ENCODE results near the gene ARID3A. TPM values are rescaled to one million over a fixed set of nuclear protein-coding genes. Genes with fewer than 3 reads are reported as not detected.

ARID3A gene
- total and polyA plus RNA-seq, 9 donors, result 9.4 to 19.1 (median 15.9) TPM

GRCh38 chr19:947707-948539 is 22.1 kb downstream of the ARID3A start:
- no peaks in the 10 kb centered on the region for H3K9me3 ChIP-seq (replicated peaks; ENCODE audit: control insufficient read depth, low read depth, low read length)
- WGBS (ENCODE audit: insufficient coverage), result 77% methylated on average over 43 of the region's 47 CpGs
- H3K27me3 ChIP-seq (ENCODE audit: control insufficient read depth, insufficient read depth, low read length), result peaks cover 6% of the 10 kb centered on the region
- H3K4me1 ChIP-seq (ENCODE audit: control insufficient read depth, insufficient read depth, low read length), result peaks cover 17% of the 10 kb centered on the region
- DNase-seq, result peak; percentile 86
- no peak overlapping the region for H3K4me3 ChIP-seq (ENCODE audit: low read length)
- no peaks in the 10 kb centered on the region for H3K36me3 ChIP-seq (ENCODE audit: control insufficient read depth, insufficient read depth, low read length)
- peak overlapping the region; percentile 22 for H3K27ac ChIP-seq (ENCODE audit: low read length)

- 86% methylated on average over 17 of the region's 25 CpGs for WGBS (ENCODE audit: insufficient coverage)
- peaks cover 15% of the 10 kb centered on the region for H3K27me3 ChIP-seq (ENCODE audit: control insufficient read depth, insufficient read depth, low read length)
- no peaks in the 10 kb centered on the region for H3K36me3 ChIP-seq (ENCODE audit: control insufficient read depth, insufficient read depth, low read length)
- H3K4me1 ChIP-seq (ENCODE audit: control insufficient read depth, insufficient read depth, low read length), result peaks cover 26% of the 10 kb centered on the region
- no peak for DNase-seq
- H3K9me3 ChIP-seq (replicated peaks; ENCODE audit: control insufficient read depth, low read depth, low read length), result no peaks in the 10 kb centered on the region
- H3K4me3 ChIP-seq (ENCODE audit: low read length), result no peak overlapping the region
- H3K27ac ChIP-seq (ENCODE audit: low read length), result no peak overlapping the region
These were observed 23.1 kb downstream of the ARID3A start for GRCh38 chr19:948842-949496.

- Histone ChIP-seq H3K4me3 (ENCODE audit: low read length) (no peak overlapping the region), H3K9me3 (replicated peaks; ENCODE audit: control insufficient read depth, low read depth, low read length) (no peaks in the 10 kb centered on the region), H3K27ac (ENCODE audit: low read length) (no peak overlapping the region), H3K36me3 (ENCODE audit: control insufficient read depth, insufficient read depth, low read length) (no peaks in the 10 kb centered on the region), H3K27me3 (ENCODE audit: control insufficient read depth, insufficient read depth, low read length) (peaks cover 30% of the 10 kb centered on the region), H3K4me1 (ENCODE audit: control insufficient read depth, insufficient read depth, low read length) (peaks cover 22% of the 10 kb centered on the region)
- no peak for DNase-seq
- WGBS (ENCODE audit: insufficient coverage), result 83% methylated on average over 8 of the region's 17 CpGs
These were observed 24.7 kb downstream of the ARID3A start for GRCh38 chr19:950352-951066.

DNA sequence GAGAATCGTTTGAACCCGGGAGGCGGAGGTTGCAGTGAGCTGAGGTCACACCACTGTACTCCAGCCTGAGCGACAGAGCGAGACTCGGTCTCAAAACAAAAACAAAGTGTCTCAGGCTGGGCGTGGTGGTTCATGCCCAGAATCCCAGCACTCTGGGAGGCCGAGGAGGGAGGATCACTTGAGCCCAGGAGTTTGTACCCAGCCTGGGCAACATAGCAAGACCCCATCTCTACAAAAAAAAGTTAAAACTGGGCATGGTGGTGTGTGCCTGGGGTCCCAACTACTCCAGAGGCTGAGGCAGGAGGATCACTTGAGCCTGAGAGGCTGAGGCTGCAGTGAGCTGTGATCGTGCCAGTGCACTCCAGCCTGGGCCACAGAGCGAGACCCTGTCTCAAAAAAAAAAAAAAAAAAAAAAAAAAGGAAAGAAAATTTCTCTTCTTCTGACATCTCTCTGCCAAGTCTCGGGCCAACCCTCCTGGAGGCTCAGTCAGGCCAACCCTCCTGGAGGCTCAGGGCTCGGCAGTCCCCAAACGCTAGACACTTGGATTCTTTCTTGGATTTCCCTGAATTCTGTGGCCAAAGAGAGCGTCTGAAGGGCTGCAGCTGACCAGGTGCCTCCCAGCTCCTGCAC is 26.3 kb downstream of the ARID3A start:
- no peak for DNase-seq
- WGBS (ENCODE audit: insufficient coverage), result 75% methylated on average over 9 of the region's 14 CpGs
- H3K9me3 ChIP-seq (replicated peaks; ENCODE audit: control insufficient read depth, low read depth, low read length), result no peaks in the 10 kb centered on the region
- H3K27ac ChIP-seq (ENCODE audit: low read length), result no peak overlapping the region
- H3K27me3 ChIP-seq (ENCODE audit: control insufficient read depth, insufficient read depth, low read length), result peaks cover 46% of the 10 kb centered on the region
- peaks cover 35% of the 10 kb centered on the region for H3K4me1 ChIP-seq (ENCODE audit: control insufficient read depth, insufficient read depth, low read length)
- H3K4me3 ChIP-seq (ENCODE audit: low read length), result no peak overlapping the region
- H3K36me3 ChIP-seq (ENCODE audit: control insufficient read depth, insufficient read depth, low read length), result no peaks in the 10 kb centered on the region

- 34% methylated on average over 3 of the region's 21 CpGs for WGBS (ENCODE audit: insufficient coverage)
These were observed 27.0 kb downstream of the ARID3A start for GRCh38 chr19:952680-953444.

GRCh38 chr19:953445-954271 is 27.8 kb downstream of the ARID3A start:
- no peaks in the 10 kb centered on the region for H3K9me3 ChIP-seq (replicated peaks; ENCODE audit: control insufficient read depth, low read depth, low read length)
- H3K27me3 ChIP-seq (ENCODE audit: control insufficient read depth, insufficient read depth, low read length), result peaks cover 47% of the 10 kb centered on the region
- peaks cover 33% of the 10 kb centered on the region for H3K4me1 ChIP-seq (ENCODE audit: control insufficient read depth, insufficient read depth, low read length)
- WGBS (ENCODE audit: insufficient coverage), result 19% methylated on average over 20 of the region's 33 CpGs
- no peaks in the 10 kb centered on the region for H3K36me3 ChIP-seq (ENCODE audit: control insufficient read depth, insufficient read depth, low read length)
- H3K4me3 ChIP-seq (ENCODE audit: low read length), result no peak overlapping the region
- DNase-seq, result no peak
- no peak overlapping the region for H3K27ac ChIP-seq (ENCODE audit: low read length)

More at GRCh38 chr19:952680-953444, 27.0 kb downstream of the ARID3A start:
- peaks cover 47% of the 10 kb centered on the region for H3K27me3 ChIP-seq (ENCODE audit: control insufficient read depth, insufficient read depth, low read length)
- DNase-seq, result no peak
- peaks cover 36% of the 10 kb centered on the region for H3K4me1 ChIP-seq (ENCODE audit: control insufficient read depth, insufficient read depth, low read length)
- no peaks in the 10 kb centered on the region for H3K9me3 ChIP-seq (replicated peaks; ENCODE audit: control insufficient read depth, low read depth, low read length)
- no peak overlapping the region for H3K27ac ChIP-seq (ENCODE audit: low read length)
- H3K36me3 ChIP-seq (ENCODE audit: control insufficient read depth, insufficient read depth, low read length), result no peaks in the 10 kb centered on the region
- H3K4me3 ChIP-seq (ENCODE audit: low read length), result peak overlapping the region; percentile 1

DNA sequence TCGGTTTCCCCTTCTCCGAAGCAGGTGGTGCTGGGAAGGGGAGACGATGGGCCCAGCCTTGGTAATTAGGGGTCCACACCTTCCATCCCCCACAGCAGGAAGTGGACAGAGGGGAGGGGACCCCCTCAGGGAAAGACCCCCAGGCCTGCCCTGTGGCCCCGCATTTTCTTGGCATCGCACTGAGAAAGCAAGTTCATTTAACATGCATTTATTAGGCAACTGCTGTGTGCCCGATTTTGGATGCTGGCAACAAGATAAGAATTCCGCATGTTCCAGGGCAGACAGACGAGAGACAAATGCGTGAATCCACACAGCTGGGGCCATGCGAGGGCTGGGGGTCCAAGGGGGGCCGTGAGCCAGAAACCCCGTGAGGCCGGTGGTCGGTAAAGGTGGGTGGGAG is 28.4 kb downstream of the ARID3A start:
- Histone ChIP-seq H3K4me1 (ENCODE audit: control insufficient read depth, insufficient read depth, low read length) (peaks cover 33% of the 10 kb centered on the region), H3K9me3 (replicated peaks; ENCODE audit: control insufficient read depth, low read depth, low read length) (no peaks in the 10 kb centered on the region), H3K36me3 (ENCODE audit: control insufficient read depth, insufficient read depth, low read length) (no peaks in the 10 kb centered on the region), H3K27ac (ENCODE audit: low read length) (no peak overlapping the region), H3K4me3 (ENCODE audit: low read length) (no peak overlapping the region), H3K27me3 (ENCODE audit: control insufficient read depth, insufficient read depth, low read length) (peaks cover 47% of the 10 kb centered on the region)
- 61% methylated on average over 11 of the region's 14 CpGs for WGBS (ENCODE audit: insufficient coverage)
- DNase-seq, result no peak

GRCh38 chr19:954672-955494 is 29.0 kb downstream of the ARID3A start:
- Histone ChIP-seq H3K4me1 (ENCODE audit: control insufficient read depth, insufficient read depth, low read length) (peaks cover 33% of the 10 kb centered on the region), H3K27ac (ENCODE audit: low read length) (no peak overlapping the region), H3K9me3 (replicated peaks; ENCODE audit: control insufficient read depth, low read depth, low read length) (no peaks in the 10 kb centered on the region), H3K36me3 (ENCODE audit: control insufficient read depth, insufficient read depth, low read length) (no peaks in the 10 kb centered on the region), H3K27me3 (ENCODE audit: control insufficient read depth, insufficient read depth, low read length) (peaks cover 48% of the 10 kb centered on the region), H3K4me3 (ENCODE audit: low read length) (no peak overlapping the region)
- WGBS (ENCODE audit: insufficient coverage), result 64% methylated on average over 35 of the region's 43 CpGs
- no peak for DNase-seq

Data from muscle of leg (tissue), 11 donors.